Gastroesophageal sphincter (tissue), 4 donors: ENCODE measurements around the gene LYZL6. TPM values are rescaled to one million over a fixed set of nuclear protein-coding genes. Genes with fewer than 3 reads are reported as not detected.

Experiments
- ATAC-seq: fragments of 150-250 bp; one replicate; pipeline ENCODE4 v1.9.1; 2016; ENCODE audit warnings: mild to moderate bottlenecking, moderate library complexity
- H3K27ac ChIP-seq, 4 donors: fragments of 200-600 bp; sonication (generic) in 3 of 4; 1 replicate in 3 of 4; 2 replicates in 1 of 4; pipeline ENCODE4 v1.5.1; 2016 to 2019
- H3K27me3 ChIP-seq: fragments of 200-600 bp; sonication (generic); one replicate; pipeline ENCODE4 v1.5.1; 2019
- H3K36me3 ChIP-seq, 2 donors: fragments of 200-600 bp; sonication (generic); one replicate each; pipeline ENCODE4 v1.5.1; 2019; ENCODE audit warnings: control low read depth in 1 of 2
- H3K4me1 ChIP-seq, 3 donors: fragments of 200-600 bp; sonication (generic); 1 replicate in 2 of 3; 2 replicates in 1 of 3; pipeline ENCODE4 v1.5.1; 2016 to 2019; ENCODE audit warnings: control low read depth in 2 of 3
- H3K4me3 ChIP-seq, 2 donors: fragments of 200-600 bp; sonication (generic); one replicate each; pipeline ENCODE4 v1.5.1; 2019; ENCODE audit warnings: mild to moderate bottlenecking in 1 of 2, moderate library complexity in 1 of 2
- H3K9me3 ChIP-seq, 3 donors: fragments of 200-600 bp; sonication (generic); one replicate each; pipeline ENCODE4 v1.5.1; 2017 to 2019; ENCODE audit warnings: control low read depth in 2 of 3
- EP300 ChIP-seq: sonication (generic); formaldehyde crosslinking; IDR thresholded peaks from one replicate; pipeline ENCODE4 v1.6.1; 2017; ENCODE audit warnings: antibody characterized with exemption, mild to moderate bottlenecking
- POLR2A ChIP-seq, 2 donors: fragments of 450-650 bp; IDR thresholded peaks; one replicate each; pipeline ENCODE4 v1.6.1; 2017; ENCODE audit warnings: antibody characterized with exemption in 2 of 2, mild to moderate bottlenecking in 2 of 2, moderate library complexity in 1 of 2
- POLR2AphosphoS5 ChIP-seq: sonication (generic); formaldehyde crosslinking; IDR thresholded peaks from one replicate; pipeline ENCODE4 v1.6.1; 2017; ENCODE audit warnings: antibody characterized with exemption
- WGBS, 2 donors: methylation state at CpG; one replicate each; pipeline ENCODE4 v1.1.5; 2018; ENCODE audit warnings: low coverage in 1 of 2; 5-methylcytosine and 5-hydroxymethylcytosine counted together
- total RNA-seq, 4 donors: library from RNA; depleted of rRNA; stranded (reverse); fragments of >200 nt; gene quantifications; one replicate each; pipeline ENCODE4 v1.1.0, GENCODE V29; 2016
- TF ChIP-seq, protein P1 (sequence below), 4 experiments: fragments of 200-600 bp in 2 of 4; fragments of 450-650 bp in 2 of 4; sonication (generic) in 1 of 4; IDR thresholded peaks; one replicate each; pipeline ENCODE4 v1.5.1; 2017 to 2019; ENCODE audit warnings: antibody characterized with exemption in 4 of 4, mild to moderate bottlenecking in 2 of 4, moderate library complexity in 2 of 4

Gene LYZL6
- total RNA-seq, 4 donors from 2014 or later, result not detected

DNA sequence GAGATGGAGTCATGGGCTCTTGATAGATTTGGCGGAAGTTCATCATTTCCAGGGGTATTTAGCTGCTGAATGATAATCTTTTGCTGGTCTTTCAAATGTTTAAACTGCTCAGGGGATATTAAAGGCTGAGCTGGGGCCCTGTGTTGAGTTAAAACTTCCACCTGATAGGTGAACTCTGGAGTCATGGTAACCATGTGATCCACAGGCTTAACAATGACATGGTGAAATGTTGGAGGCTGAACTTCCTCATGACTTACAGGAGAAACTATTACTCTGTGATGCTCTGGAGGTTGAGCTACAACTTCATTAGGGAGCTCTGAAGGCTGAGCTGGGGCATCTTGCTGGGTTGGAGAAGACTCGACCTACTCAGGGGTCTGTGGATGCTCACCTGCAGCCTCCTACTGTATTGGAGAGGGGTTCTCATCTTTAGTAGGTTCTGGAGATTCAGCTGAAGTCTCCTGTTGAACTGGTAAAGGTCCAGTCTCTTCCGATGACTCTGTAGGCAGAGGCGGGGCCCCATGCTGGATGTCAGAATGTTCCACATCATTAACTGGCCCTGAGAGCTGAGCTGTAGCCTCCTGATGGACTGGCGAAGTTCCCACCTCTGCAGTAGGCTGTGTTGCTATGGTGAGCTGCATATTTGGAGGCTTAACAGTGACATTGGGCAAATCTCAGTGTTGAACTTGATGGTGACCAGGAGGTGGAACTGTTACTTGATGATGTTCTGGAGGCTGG lies 37.2 kb downstream of the LYZL6 start:
- Histone ChIP-seq H3K36me3 (no peaks in the 10 kb centered on the region), H3K4me3 (no peak overlapping the region), H3K9me3 (no peaks in the 10 kb centered on the region), H3K4me1 (no peaks in the 10 kb centered on the region), H3K27me3 (no peaks in the 10 kb centered on the region), H3K27ac (no peak overlapping the region)
- no peak for ATAC-seq
- no peak for TF ChIP-seq POLR2AphosphoS5
- TF ChIP-seq, protein P1, sequence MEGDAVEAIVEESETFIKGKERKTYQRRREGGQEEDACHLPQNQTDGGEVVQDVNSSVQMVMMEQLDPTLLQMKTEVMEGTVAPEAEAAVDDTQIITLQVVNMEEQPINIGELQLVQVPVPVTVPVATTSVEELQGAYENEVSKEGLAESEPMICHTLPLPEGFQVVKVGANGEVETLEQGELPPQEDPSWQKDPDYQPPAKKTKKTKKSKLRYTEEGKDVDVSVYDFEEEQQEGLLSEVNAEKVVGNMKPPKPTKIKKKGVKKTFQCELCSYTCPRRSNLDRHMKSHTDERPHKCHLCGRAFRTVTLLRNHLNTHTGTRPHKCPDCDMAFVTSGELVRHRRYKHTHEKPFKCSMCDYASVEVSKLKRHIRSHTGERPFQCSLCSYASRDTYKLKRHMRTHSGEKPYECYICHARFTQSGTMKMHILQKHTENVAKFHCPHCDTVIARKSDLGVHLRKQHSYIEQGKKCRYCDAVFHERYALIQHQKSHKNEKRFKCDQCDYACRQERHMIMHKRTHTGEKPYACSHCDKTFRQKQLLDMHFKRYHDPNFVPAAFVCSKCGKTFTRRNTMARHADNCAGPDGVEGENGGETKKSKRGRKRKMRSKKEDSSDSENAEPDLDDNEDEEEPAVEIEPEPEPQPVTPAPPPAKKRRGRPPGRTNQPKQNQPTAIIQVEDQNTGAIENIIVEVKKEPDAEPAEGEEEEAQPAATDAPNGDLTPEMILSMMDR (IDR thresholded peaks at IDR 0.05), result no peak
- whole genome bisulfite sequencing, 2 donors, result 90 to 100% methylated on average over 1 to 2 of the region's 5 CpGs

DNA sequence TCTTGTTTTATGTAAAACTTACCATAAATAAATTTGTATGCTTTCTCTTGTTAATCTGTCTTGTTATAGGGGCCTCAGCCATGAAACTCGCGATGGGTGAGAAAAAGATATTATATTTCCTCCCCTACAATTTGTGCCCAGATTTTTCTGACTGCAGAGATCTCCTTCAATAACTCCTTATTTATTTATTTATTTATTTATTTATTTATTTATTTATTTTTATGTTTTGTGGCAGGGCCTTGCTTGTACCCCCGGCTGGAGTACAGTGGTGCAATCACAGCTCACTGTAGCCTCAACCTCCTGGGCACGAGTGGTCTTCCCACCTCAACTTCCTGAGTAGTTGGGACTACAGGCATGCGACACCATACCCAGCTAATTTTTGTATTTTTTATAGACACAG lies 40.1 kb downstream of the LYZL6 start:
- Histone ChIP-seq H3K4me3 (no peak overlapping the region), H3K4me1 (no peaks in the 10 kb centered on the region), H3K9me3 (no peaks in the 10 kb centered on the region), H3K27me3 (no peaks in the 10 kb centered on the region), H3K36me3 (no peaks in the 10 kb centered on the region), H3K27ac (no peak overlapping the region)
- 88 to 92% methylated on average over 5 of the region's 5 CpGs for WGBS, 2 donors
- ATAC-seq, result no peak
- TF ChIP-seq POLR2AphosphoS5 (no peak), POLR2A (IDR thresholded peaks at IDR 0.05) (no peak), EP300 (no peak)
- TF ChIP-seq, protein P1 (IDR thresholded peaks at IDR 0.05), result no peak

- TF ChIP-seq EP300 (no peak), POLR2A (IDR thresholded peaks at IDR 0.05) (no peak), POLR2AphosphoS5 (no peak)
- TF ChIP-seq, protein P1 (IDR thresholded peaks at IDR 0.05), result no peak
- no peak overlapping the region for H3K4me3 ChIP-seq
- H3K36me3 ChIP-seq, result no peaks in the 10 kb centered on the region
- ATAC-seq, result no peak
- H3K27ac ChIP-seq, result no peak overlapping the region
- no peaks in the 10 kb centered on the region for H3K27me3 ChIP-seq
- 69 to 76% methylated on average over 2 to 6 of the region's 9 CpGs for WGBS, 2 donors
- no peaks in the 10 kb centered on the region for H3K4me1 ChIP-seq
- no peaks in the 10 kb centered on the region for H3K9me3 ChIP-seq
Measured at GRCh38 chr17:35901631-35902175, 41.8 kb downstream of the LYZL6 start.

GRCh38 chr17:35900708-35901480 lies 42.6 kb downstream of the LYZL6 start:
- Histone ChIP-seq H3K9me3 (no peaks in the 10 kb centered on the region), H3K4me3 (no peak overlapping the region), H3K27ac (no peak overlapping the region), H3K27me3 (no peaks in the 10 kb centered on the region), H3K36me3 (no peaks in the 10 kb centered on the region), H3K4me1 (no peaks in the 10 kb centered on the region)
- WGBS, 2 donors, result 44 to 46% methylated on average over 5 to 11 of the region's 11 CpGs
- TF ChIP-seq POLR2AphosphoS5 (no peak), POLR2A (IDR thresholded peaks at IDR 0.05) (no peak)
- no peak for ATAC-seq

DNA sequence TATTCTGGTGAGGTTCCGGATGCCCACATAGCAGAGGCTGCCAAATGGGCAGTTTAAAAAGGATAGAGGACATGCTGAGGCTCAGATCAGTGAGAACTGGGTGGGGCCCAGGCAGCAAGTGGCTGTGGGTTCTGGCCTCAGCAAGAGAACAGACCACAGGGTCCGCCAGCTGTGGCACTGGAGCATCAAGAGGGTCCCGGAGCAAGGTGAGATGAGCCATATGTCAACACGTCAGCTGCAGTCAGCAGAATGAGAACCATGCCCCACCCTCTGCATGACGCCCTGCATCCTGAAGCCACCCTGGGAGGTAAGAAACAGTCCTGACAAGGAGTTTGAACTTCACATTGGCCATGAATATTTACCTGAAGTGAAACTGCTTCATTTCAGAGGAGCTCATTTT lies 43.2 kb downstream of the LYZL6 start:
- Histone ChIP-seq H3K27me3 (no peaks in the 10 kb centered on the region), H3K9me3 (no peaks in the 10 kb centered on the region), H3K27ac (no peak overlapping the region), H3K36me3 (no peaks in the 10 kb centered on the region), H3K4me1 (no peaks in the 10 kb centered on the region), H3K4me3 (no peak overlapping the region)
- TF ChIP-seq POLR2A (IDR thresholded peaks at IDR 0.05), result no peak
- no peak for TF ChIP-seq EP300
- TF ChIP-seq, protein P1 (IDR thresholded peaks at IDR 0.05), result no peak
- TF ChIP-seq POLR2AphosphoS5, result no peak
- ATAC-seq, result no peak
- 75 to 100% methylated on average over 1 to 2 of the region's 5 CpGs for WGBS, 2 donors
